NCI-H128 (cell line): Measurements from ENCODE around the gene HTR7.

ENCODE experiments used
- DNase-seq: peaks from one replicate; lab custom pipeline; 2025; ENCODE audit not compliant: unreplicated experiment; lab: John Stamatoyannopoulos, UW

The HTR7 gene

GRCh38 chr10:90806677-90807076 lies 51.2 kb downstream of the HTR7 start:
- DNase-seq = no peak

- no peak for DNase-seq
Observed at GRCh38 chr10:90805206-90805605, 52.6 kb downstream of the HTR7 start.

- DNase-seq = no peak
Observed at GRCh38 chr10:90804354-90804753, 53.5 kb downstream of the HTR7 start.

GRCh38 chr10:90801608-90802007 lies 56.2 kb downstream of the HTR7 start:
- no peak for DNase-seq

GRCh38 chr10:90800232-90800796 lies 57.5 kb downstream of the HTR7 start:
- DNase-seq = no peak

- no peak for DNase-seq
Observed at GRCh38 chr10:90799172-90799571, 58.7 kb downstream of the HTR7 start.

GRCh38 chr10:90798482-90798881 lies 59.4 kb downstream of the HTR7 start:
- DNase-seq = no peak

GRCh38 chr10:90790422-90790821 lies 67.4 kb downstream of the HTR7 start:
- DNase-seq = no peak

GRCh38 chr10:90788968-90789367 lies 68.9 kb downstream of the HTR7 start:
- DNase-seq = no peak

GRCh38 chr10:90788199-90788491 lies 69.7 kb downstream of the HTR7 start:
- DNase-seq = no peak

GRCh38 chr10:90787393-90788198 lies 70.2 kb downstream of the HTR7 start:
- no peak for DNase-seq

- no peak for DNase-seq
Observed at GRCh38 chr10:90785782-90786181, 72.1 kb downstream of the HTR7 start.

- no peak for DNase-seq
Observed at GRCh38 chr10:90784771-90785170, 73.1 kb downstream of the HTR7 start.

GRCh38 chr10:90780488-90780887 lies 77.4 kb downstream of the HTR7 start:
- no peak for DNase-seq

- no peak for DNase-seq
Observed at GRCh38 chr10:90779548-90779947, 78.3 kb downstream of the HTR7 start.

GRCh38 chr10:90777621-90778020 lies 80.2 kb downstream of the HTR7 start:
- no peak for DNase-seq

- DNase-seq = no peak
Observed at GRCh38 chr10:90775351-90776028, 82.3 kb downstream of the HTR7 start.

- DNase-seq = no peak
Observed at GRCh38 chr10:90769946-90770841, 87.6 kb downstream of the HTR7 start.

GRCh38 chr10:90751107-90751997 lies 106.5 kb downstream of the HTR7 start:
- DNase-seq = no peak

GRCh38 chr10:90746829-90747228 lies 111.0 kb downstream of the HTR7 start:
- no peak for DNase-seq
